H1 (cell line): ENCODE measurements around the gene PRRT1. TPM values are rescaled to one million over a fixed set of nuclear protein-coding genes. Genes with fewer than 3 reads are reported as not detected.

Experiments
- BCL11A ChIP-seq, 2 experiments: IDR thresholded peaks; one replicate each; pipeline ENCODE4 v1.6.1; 2011; ENCODE audit warnings: low read depth in 2 of 2, low read length in 2 of 2, mild to moderate bottlenecking in 2 of 2
- CBX5 ChIP-seq: fragments of 300-800, 300-1000 bp; sonication (generic); IDR thresholded peaks from 2 replicates; pipeline ENCODE4 v1.7.1; 2016; ENCODE audit warnings: antibody characterized with exemption, low read length, low read depth
- CHD1 ChIP-seq: IDR thresholded peaks from 2 replicates; pipeline ENCODE4 v1.6.1; 2012; ENCODE audit warnings: low read depth, low read length, improper control_type of control experiment
- EZH2 ChIP-seq: fragments of 200-600 bp; sonication (generic); IDR thresholded peaks from 2 replicates; pipeline ENCODE4 v1.7.1; 2012; ENCODE audit warnings: low read depth, mild to moderate bottlenecking, moderate library complexity, low read length, inconsistent platforms; ENCODE audit not compliant: severe bottlenecking
- GABPA ChIP-seq: IDR thresholded peaks from 2 replicates; pipeline ENCODE4 v1.6.1; 2011; ENCODE audit warnings: mild to moderate bottlenecking, low read length, moderate library complexity, borderline replicate concordance; ENCODE audit not compliant: insufficient read depth
- KDM5A ChIP-seq: fragments of 200-600 bp; IDR thresholded peaks from 2 replicates; pipeline ENCODE4 v1.7.1; 2012; ENCODE audit warnings: mild to moderate bottlenecking, low read length, inconsistent platforms, mixed read lengths
- NANOG ChIP-seq: IDR thresholded peaks from 2 replicates; pipeline ENCODE4 v1.6.1; 2011; ENCODE audit warnings: low read length, low read depth, mild to moderate bottlenecking, inconsistent platforms; ENCODE audit not compliant: insufficient read depth, poor library complexity, severe bottlenecking
- NRF1 ChIP-seq: IDR thresholded peaks from 2 replicates; pipeline ENCODE4 v1.6.1; 2011; ENCODE audit warnings: mild to moderate bottlenecking, low read depth, low read length, improper control_type of control experiment
- PHF8 ChIP-seq: fragments of 200-600 bp; sonication (generic); conservative IDR thresholded peaks from 2 replicates; pipeline ENCODE4 v1.7.1; 2012; ENCODE audit warnings: low read depth, mild to moderate bottlenecking, inconsistent platforms, low read length, moderate library complexity
- RAD21 ChIP-seq, 2 experiments: IDR thresholded peaks in 1 of 2; conservative IDR thresholded peaks in 1 of 2; 2 replicates each; pipeline ENCODE4 v1.6.1; 2011; ENCODE audit warnings: low read depth in 2 of 2, low read length in 2 of 2, improper control_type of control experiment in 1 of 2, inconsistent platforms in 1 of 2, mild to moderate bottlenecking in 1 of 2, moderate library complexity in 1 of 2
- RNF2 ChIP-seq: fragments of 200-900, 300-1000 bp; sonication (generic); IDR thresholded peaks from 2 replicates; pipeline ENCODE4 v1.7.1; 2016; ENCODE audit warnings: borderline replicate concordance, low read depth, mild to moderate bottlenecking, antibody characterized with exemption, low read length; ENCODE audit not compliant: poor library complexity, severe bottlenecking; ENCODE audit errors: missing control alignments
- SAP30 ChIP-seq: fragments of 300-600 bp; sonication (generic); IDR thresholded peaks from 2 replicates; pipeline ENCODE4 v1.7.1; 2012; ENCODE audit warnings: low read length, moderate library complexity, mild to moderate bottlenecking, inconsistent platforms; ENCODE audit not compliant: insufficient read depth, insufficient replicate concordance
- SIRT6 ChIP-seq: IDR thresholded peaks from one replicate; pipeline ENCODE4 v1.7.1; 2012; ENCODE audit warnings: low read length, inconsistent platforms
- SP2 ChIP-seq: IDR thresholded peaks from 2 replicates; pipeline ENCODE4 v1.6.1; 2012; ENCODE audit warnings: mild to moderate bottlenecking, low read length, inconsistent platforms
- SP4 ChIP-seq: IDR thresholded peaks from 2 replicates; pipeline ENCODE4 v1.6.1; 2012; ENCODE audit warnings: low read length, inconsistent platforms
- SRF ChIP-seq: IDR thresholded peaks from 2 replicates; pipeline ENCODE4 v1.6.1; 2011; ENCODE audit warnings: mild to moderate bottlenecking, low read depth, low read length, moderate library complexity
- SUZ12 ChIP-seq: fragments of 200-600 bp; sonication (generic); IDR thresholded peaks from 2 replicates; pipeline ENCODE4 v1.6.1; 2012; ENCODE audit warnings: mild to moderate bottlenecking, inconsistent platforms, low read length, moderate library complexity, mixed read lengths
- TAF7 ChIP-seq: optimal IDR thresholded peaks from 2 replicates; pipeline ENCODE3; 2011; ENCODE audit warnings: low read depth, mild to moderate bottlenecking, inconsistent platforms, low read length, moderate library complexity, borderline replicate concordance
- TBP ChIP-seq: IDR thresholded peaks from 2 replicates; pipeline ENCODE4 v1.6.1; 2011; ENCODE audit warnings: low read depth, low read length, improper control_type of control experiment
- YY1 ChIP-seq: IDR thresholded peaks from 2 replicates; pipeline ENCODE4 v1.6.1; 2011; ENCODE audit warnings: low read depth, mild to moderate bottlenecking, low read length
- polyA plus RNA-seq, 7 experiments: library from polyadenylated mRNA; depleted of rRNA in 3 of 7; stranded (reverse) in 5 of 7; unstranded in 2 of 7; fragments of >200 nt in 5 of 7; fragments of 200-250 nt in 2 of 7; gene quantifications; 1 replicate in 5 of 7; 2 replicates in 1 of 7; 4 replicates in 1 of 7; pipeline versions ENCODE4 v1.2.1 to v1.2.3, GENCODE V29; 2011 to 2013; ENCODE audit warnings: missing spikeins in 2 of 7, mixed read lengths in 2 of 7
- total RNA-seq: library from RNA; stranded (reverse); fragmentation: NEBNext Ultra II Directional; extraction: Animal tissue kit (Norgen Biotek cat#: 25700); gene quantifications from 2 replicates; pipeline ENCODE4 v1.2.1, GENCODE V29; 2021
- TF ChIP-seq, protein P1 (sequence below): IDR thresholded peaks from 2 replicates; pipeline ENCODE4 v1.6.1; 2011; ENCODE audit warnings: low read length, improper control_type of control experiment

The PRRT1 gene
- total and polyA plus RNA-seq, 2 of the 8 experiments (the other 6 are each of a cell fraction or from before 2014, with no cell fraction given) = 0.71 to 2.8 TPM

DNA sequence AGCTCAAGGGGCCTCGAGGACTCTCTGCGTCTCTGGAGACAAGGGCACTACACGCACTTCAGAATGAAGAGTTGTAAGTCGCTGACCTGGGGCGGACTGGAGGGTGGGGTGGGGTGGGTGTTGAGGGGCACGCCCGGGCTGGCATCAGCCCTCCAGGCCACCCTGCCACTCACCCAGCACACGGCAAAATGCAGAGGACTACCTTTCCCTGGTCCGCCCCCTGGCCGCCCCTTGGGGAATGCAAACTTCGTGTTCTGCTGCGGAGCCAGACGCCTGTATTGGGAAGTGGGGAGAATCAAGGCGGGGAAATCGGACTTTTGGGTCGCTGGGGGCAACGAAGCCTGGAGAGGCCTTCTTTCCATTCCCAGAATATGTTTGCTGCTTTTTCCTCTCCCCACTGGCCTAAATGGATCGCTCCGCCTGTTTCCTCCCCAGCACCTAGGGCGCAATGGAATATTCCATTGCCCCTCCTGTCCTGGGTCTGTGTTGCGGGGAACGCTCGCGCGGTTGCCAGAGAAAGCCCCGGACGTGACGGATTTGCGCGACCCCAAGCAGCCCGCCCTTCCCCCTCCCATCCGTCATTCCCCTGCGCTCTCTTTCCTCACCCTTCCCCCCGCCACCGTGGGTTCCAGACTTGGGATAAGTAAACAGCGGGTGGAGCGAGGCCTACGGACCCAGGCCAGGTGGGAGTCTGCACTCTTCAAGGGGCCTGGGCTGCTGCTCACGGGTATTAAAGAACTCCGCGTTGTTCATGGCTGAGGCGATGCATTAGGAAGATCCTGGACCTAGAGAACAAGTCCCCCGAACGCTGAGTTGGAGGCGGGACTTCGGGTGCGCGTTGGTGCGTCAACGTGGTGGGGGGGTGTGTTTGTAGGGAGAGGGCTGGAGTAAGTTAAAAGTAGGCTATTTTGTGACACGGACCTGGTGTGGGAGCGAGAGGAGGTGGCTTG is 2.1 kb upstream of the PRRT1 start, which contains the start of gene PPT2 (continued):
- TF ChIP-seq, protein P1, sequence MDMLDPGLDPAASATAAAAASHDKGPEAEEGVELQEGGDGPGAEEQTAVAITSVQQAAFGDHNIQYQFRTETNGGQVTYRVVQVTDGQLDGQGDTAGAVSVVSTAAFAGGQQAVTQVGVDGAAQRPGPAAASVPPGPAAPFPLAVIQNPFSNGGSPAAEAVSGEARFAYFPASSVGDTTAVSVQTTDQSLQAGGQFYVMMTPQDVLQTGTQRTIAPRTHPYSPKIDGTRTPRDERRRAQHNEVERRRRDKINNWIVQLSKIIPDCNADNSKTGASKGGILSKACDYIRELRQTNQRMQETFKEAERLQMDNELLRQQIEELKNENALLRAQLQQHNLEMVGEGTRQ = no peak
- TF ChIP-seq CHD1 (peak; percentile 91), SAP30 (peak; percentile 94), TAF7 (peak; percentile 71), SRF (peak; percentile 79), NRF1 (no peak), PHF8 (peak; percentile 40; the same call in 1 of the 2 replicates), EZH2 (no peak), SIRT6 (no peak), GABPA (no peak; the same call in 1 of the 2 replicates), KDM5A (peak; percentile 78), RAD21 (IDR thresholded peaks at IDR 0.05 in 1 of 2, conservative IDR thresholded peaks at IDR 0.05 in 1 of 2; ENCODE audit: low read depth in 2 of 2, low read length in 2 of 2) (0 out of 4 replicates have a peak, but pooled peaks of 1 of the 2 experiments have one; percentile 9), SUZ12 (no peak), CBX5 (no peak), BCL11A (IDR thresholded peaks at IDR 0.05; ENCODE audit: low read depth in 2 of 2, low read length in 2 of 2) (no peak), NANOG (no peak), SP2 (no peak), TBP (peak; percentile 62; the same call in 1 of the 2 replicates), YY1 (0 out of 2 replicates have a peak, but pooled peaks have one; percentile 9), SP4 (no peak; the same call in 1 of the 2 replicates), RNF2 (no peak)
